A673 (cell line): ENCODE data around the gene PAN2. TPM values are rescaled to one million over a fixed set of nuclear protein-coding genes. Genes with fewer than 3 reads are reported as not detected.
"Not testable (repeated sequence)": the region's sequence is repeated elsewhere in the genome, so short reads cannot be mapped to it uniquely, and the experiment has no call there.

Experiments used
- BruUV-seq: library from RNA; stranded (reverse); fragments of 400-500 nt; replicated peaks from 2 replicates; lab custom pipeline; 2021; lab: Mats Ljungman, UMichigan
- CTCF ChIA-PET: fragments of 300-600 bp; sonication (Branson Sonifier 250); formaldehyde crosslinking; loops from one replicate; lab custom pipeline; 2022; ENCODE audit warnings: antibody characterized with exemption; lab: Charles Lee
- POLR2A ChIA-PET: fragments of 300-600 bp; sonication (Branson Sonifier 250); formaldehyde crosslinking; loops from one replicate; lab custom pipeline; 2022; ENCODE audit warnings: antibody characterized with exemption; ENCODE audit not compliant: low non-redundant PET; lab: Charles Lee
- DNase-seq: peaks from one replicate; pipeline ENCODE4 v3.0.0-alpha.2; 2015; ENCODE audit warnings: low spot score
- H3K27ac ChIP-seq: fragments of 200-600 bp; sonication (generic); 2 replicates; pipeline ENCODE4 v1.5.1; 2016; ENCODE audit warnings: mixed run types, low read depth, mild to moderate bottlenecking, mixed read lengths, antibody characterized with exemption, low read length; ENCODE audit not compliant: poor library complexity, severe bottlenecking
- H3K27me3 ChIP-seq: fragments of 200-600 bp; sonication (generic); replicated peaks from 2 replicates; pipeline ENCODE4 v1.6.1; 2017; ENCODE audit warnings: mixed run types, low read depth, mild to moderate bottlenecking, mixed read lengths, antibody characterized with exemption, low read length; ENCODE audit not compliant: insufficient read depth, poor library complexity
- H3K36me3 ChIP-seq: fragments of 200-600 bp; sonication (generic); 2 replicates; pipeline ENCODE4 v1.6.1; 2016; ENCODE audit warnings: mixed run types, mild to moderate bottlenecking, mixed read lengths, antibody characterized with exemption, low read length; ENCODE audit not compliant: insufficient read depth, poor library complexity, severe bottlenecking
- H3K4me1 ChIP-seq: fragments of 200-600 bp; sonication (generic); 2 replicates; pipeline ENCODE4 v1.6.1; 2017; ENCODE audit warnings: mixed run types, mild to moderate bottlenecking, mixed read lengths, antibody characterized with exemption, low read length; ENCODE audit not compliant: insufficient read depth, poor library complexity, severe bottlenecking
- H3K4me3 ChIP-seq: fragments of 200-600 bp; sonication (generic); 2 replicates; pipeline ENCODE4 v1.5.1; 2016; ENCODE audit warnings: low read depth, mixed run types, mild to moderate bottlenecking, mixed read lengths, low read length; ENCODE audit not compliant: poor library complexity, severe bottlenecking
- H3K9me3 ChIP-seq: fragments of 200-600 bp; sonication (generic); 2 replicates; pipeline ENCODE4 v1.6.1; 2016; ENCODE audit warnings: mixed run types, low read depth, mild to moderate bottlenecking, mixed read lengths, antibody characterized with exemption, low read length; ENCODE audit not compliant: poor library complexity, severe bottlenecking
- CTCF ChIP-seq: fragments of 300-800, 200-600 bp; sonication (generic); conservative IDR thresholded peaks from 2 replicates; pipeline ENCODE4 v1.5.1; 2017; ENCODE audit warnings: low read depth, mild to moderate bottlenecking, antibody characterized with exemption, low read length, moderate library complexity, mixed read lengths
- EZH2 ChIP-seq: fragments of 200-600 bp; sonication (generic); IDR thresholded peaks from 2 replicates; pipeline ENCODE4 v1.6.1; 2017; ENCODE audit warnings: borderline replicate concordance, low read depth, mild to moderate bottlenecking, mixed read lengths, antibody characterized with exemption, low read length; ENCODE audit not compliant: poor library complexity, severe bottlenecking
- intact Hi-C: fragments of 100-400 bp; cut with micrococcal nuclease; formaldehyde crosslinking; loops from one replicate; pipeline ENCODE4 v1.10.0; 2022; ENCODE audit not compliant: unreplicated experiment
- total RNA-seq: library from RNA; stranded (reverse); gene quantifications from 2 replicates; pipeline ENCODE4 v1.2.3, GENCODE V29; 2021

The PAN2 gene
- total RNA-seq, 1 experiment from 2014 or later, result 46.3 TPM

GRCh38 chr12:56351325-56351724 is 17.5 kb upstream of the PAN2 start:
- DNase-seq, result no peak
- H3K27ac ChIP-seq, result no peak overlapping the region
- TF ChIP-seq CTCF, result no peak
- no peak for TF ChIP-seq EZH2
- H3K4me1 ChIP-seq, result no peaks in the 10 kb centered on the region
- no peaks in the 10 kb centered on the region for H3K9me3 ChIP-seq
- H3K36me3 ChIP-seq, result peaks cover 63% of the 10 kb centered on the region
- no TSS peak for BruUV-seq
- intact Hi-C loops, result no loop called here
- ChIA-PET CTCF (no interaction called here), POLR2A (no interaction called here)
- no peaks in the 10 kb centered on the region for H3K27me3 ChIP-seq
- H3K4me3 ChIP-seq, result no peak overlapping the region

GRCh38 chr12:56350662-56351061 is 16.9 kb upstream of the PAN2 start:
- H3K36me3 ChIP-seq, result peaks cover 59% of the 10 kb centered on the region
- no peak for DNase-seq
- BruUV-seq, result no TSS peak
- no peak for TF ChIP-seq EZH2
- TF ChIP-seq CTCF, result no peak
- H3K4me1 ChIP-seq, result no peaks in the 10 kb centered on the region
- no peaks in the 10 kb centered on the region for H3K9me3 ChIP-seq
- no peaks in the 10 kb centered on the region for H3K27me3 ChIP-seq
- H3K4me3 ChIP-seq, result no peak overlapping the region
- intact Hi-C loops, result no loop called here
- ChIA-PET POLR2A (no interaction called here), CTCF (no interaction called here)
- H3K27ac ChIP-seq, result no peak overlapping the region

- H3K36me3 ChIP-seq, result peaks cover 48% of the 10 kb centered on the region
- CTCF ChIA-PET, result no interaction called here
Measured at GRCh38 chr12:56348776-56349175, 15.0 kb upstream of the PAN2 start.

GRCh38 chr12:56347255-56347654 is 13.5 kb upstream of the PAN2 start:
- peaks cover 34% of the 10 kb centered on the region for H3K36me3 ChIP-seq
- POLR2A ChIA-PET, result interaction anchor here (0.5 kb wide), 1 partner anchor 35 kb away, joined by 3 read pairs; no protein-coding TSS in a partner anchor
- H3K9me3 ChIP-seq, BruUV-seq, DNase-seq, H3K4me1 ChIP-seq, intact Hi-C loops, H3K27me3 ChIP-seq, H3K4me3 ChIP-seq, H3K27ac ChIP-seq, CTCF ChIA-PET: not testable (repeated sequence)

More at GRCh38 chr12:56348776-56349175, 15.0 kb upstream of the PAN2 start:
- H3K4me1 ChIP-seq, result no peaks in the 10 kb centered on the region
- no TSS peak for BruUV-seq
- H3K9me3 ChIP-seq, result no peaks in the 10 kb centered on the region
- TF ChIP-seq EZH2 (no peak), CTCF (no peak)
- no peak overlapping the region for H3K27ac ChIP-seq
- no peak for DNase-seq
- intact Hi-C loops, result no loop called here
- POLR2A ChIA-PET, result no interaction called here
- H3K4me3 ChIP-seq, result no peak overlapping the region
- no peaks in the 10 kb centered on the region for H3K27me3 ChIP-seq
